Thoracic aorta endothelial cell (primary cell): Measurements from ENCODE around the gene SUGCT. TPM values are rescaled to one million over a fixed set of nuclear protein-coding genes. Genes with fewer than 3 reads are reported as not detected.

Source experiments
- small RNA-seq: library from RNA; depleted of rRNA; stranded (forward); fragments of <200 nt; gene quantifications from one replicate; pipeline ENCODE3, GENCODE V24; 2012
- total RNA-seq: library from RNA; depleted of rRNA; stranded (reverse); fragments of >200 nt; gene quantifications from 2 replicates; pipeline ENCODE4 v1.2.3, GENCODE V29; 2012

The SUGCT gene
- total RNA-seq = 1.8 and 2.0 TPM in 2 replicates

GRCh38 chr7:40134428-40135316 is at the start of gene SUGCT, which contains the start of gene MPLKIP:
SUGCT (plus strand) TSS chr7:40135005.
MPLKIP (minus strand) TSS chr7:40134622; CDS start chr7:40134567, 55 bp downstream.

Small RNAs within 50 kb of the gene (small RNA-seq; reads per million reads assigned to genes)
- gene AC006023.1 (not detected), gene AC006023.2 (not detected)

Other genes with a start within 250 kb of the SUGCT start
- gene CDK13, start 184.7 kb upstream of the SUGCT start, total RNA-seq = 90.1 and 104 TPM in 2 replicates
- gene MPLKIP, start 383 bp upstream of the SUGCT start, total RNA-seq = 21.0 and 38.3 TPM in 2 replicates